ENCODE data around the gene STXBP1. TPM values are rescaled to one million over a fixed set of nuclear protein-coding genes. Genes with fewer than 3 reads are reported as not detected.

STXBP1 gene
- total and polyA plus RNA-seq, 2 of the 13 experiments (the other 11 are each of a cell fraction or from before 2014, with no cell fraction given) = 2.9 TPM

DNA sequence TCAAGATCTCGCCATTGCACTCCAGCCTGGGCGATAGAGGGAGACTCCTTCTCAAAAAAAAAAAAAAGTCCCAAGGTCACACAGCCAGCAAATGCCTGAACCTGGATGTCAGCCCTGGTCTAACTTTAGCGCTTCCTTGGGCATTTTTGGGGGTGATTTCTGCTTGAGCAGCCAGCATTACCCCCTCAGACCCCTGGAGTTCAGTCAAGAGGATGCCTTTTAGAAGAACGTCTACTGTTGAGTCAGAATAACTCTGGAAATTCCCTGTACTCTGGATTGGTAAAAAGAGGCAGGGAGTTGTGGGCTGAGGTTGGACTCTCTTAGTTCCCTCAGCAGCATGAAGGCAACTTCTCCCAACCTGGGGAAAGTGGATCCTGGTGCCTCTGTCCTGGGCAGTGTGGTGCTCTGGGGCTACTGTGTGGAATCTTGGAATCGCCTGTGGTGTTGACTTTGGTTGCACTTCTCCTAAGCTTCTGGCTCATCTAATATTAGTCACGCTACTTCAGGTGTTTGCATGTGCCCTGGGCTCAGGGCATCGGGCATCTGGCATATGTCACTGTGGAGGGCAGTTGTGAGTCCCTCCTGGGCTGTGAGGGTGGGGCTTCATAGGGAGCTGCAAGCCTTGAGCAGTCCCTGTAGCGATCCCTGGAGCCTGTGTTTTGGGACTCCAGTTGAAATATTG lies 32.2 kb downstream of the STXBP1 start:
- CTCF ChIA-PET (ENCODE audit: low intra/inter-chr PET ratio, low total read pairs) = no interaction called here
- peaks cover 18% of the 10 kb centered on the region for H3K4me1 ChIP-seq (ENCODE audit: insufficient read depth, low read length)
- no peaks in the 10 kb centered on the region for H3K9me3 ChIP-seq (ENCODE audit: low read length)
- H3K36me3 ChIP-seq (replicated peaks in 1 of 2; ENCODE audit: control insufficient read depth in 1 of 2, insufficient read depth in 2 of 2, low read length in 2 of 2) = no peaks in the 10 kb centered on the region
- H3K9ac ChIP-seq (ENCODE audit: insufficient read depth, low read depth, low read length) = no peak overlapping the region
- no peak for DNase-seq (ENCODE audit: low spot score)
- no peak overlapping the region for H3K27ac ChIP-seq (ENCODE audit: extremely low read length, insufficient read depth, low read length)
- ATAC-seq = no peak
- POLR2A ChIA-PET = no interaction called here
- no peaks in the 10 kb centered on the region for H3K27me3 ChIP-seq (ENCODE audit: control insufficient read depth in 1 of 2, insufficient read depth in 2 of 2, low read length in 2 of 2)
- 71% methylated on average over 6 of the region's 8 CpGs for WGBS (ENCODE audit: low lambda C conversion rate)
- no peak overlapping the region for H3K4me2 ChIP-seq (ENCODE audit: low read depth, low read length)
- no TSS peak for BruUV-seq (replicated peaks)
- in situ Hi-C loops (cut with HindIII; ENCODE audit: extremely low pct_ligation_motif_present, low pct_unique_long_range_greater_than_20kb) = no loop called here
- no peak overlapping the region for H3K4me3 ChIP-seq (replicated peaks in 1 of 3; ENCODE audit: insufficient read depth in 1 of 3, low read depth in 2 of 3, low read length in 3 of 3)
- no peaks in the 10 kb centered on the region for H4K20me1 ChIP-seq (ENCODE audit: insufficient read depth, low read length)
- no peak overlapping the region for H2AFZ ChIP-seq (ENCODE audit: low read length)
- intact Hi-C loops (cut with micrococcal nuclease; ENCODE audit: unreplicated experiment) = no loop called here
- TF ChIP-seq KDM2A (CRISPR knock-in tag; IDR thresholded peaks at IDR 0.05; ENCODE audit: borderline replicate concordance, low read depth) = no peak
- TF ChIP-seq RAD51 (IDR thresholded peaks at IDR 0.05; ENCODE audit: borderline replicate concordance) = no peak
- no peak for TF ChIP-seq CENPX (CRISPR knock-in tag; IDR thresholded peaks at IDR 0.05)
- TF ChIP-seq ZNF572 (CRISPR knock-in tag; IDR thresholded peaks at IDR 0.05) = no peak
- TF ChIP-seq ZNF224 (CRISPR knock-in tag; IDR thresholded peaks at IDR 0.05) = no peak
- TF ChIP-seq SYNCRIP (IDR thresholded peaks at IDR 0.05; ENCODE audit: insufficient read depth, low read depth, low read length) = no peak
- TF ChIP-seq PHB2 (IDR thresholded peaks at IDR 0.05; ENCODE audit: partially characterized antibody) = no peak
- no peak for TF ChIP-seq CERS6 (CRISPR knock-in tag; IDR thresholded peaks at IDR 0.05)
- TF ChIP-seq POGZ (CRISPR knock-in tag; IDR thresholded peaks at IDR 0.05) = no peak
- TF ChIP-seq RBM39 (IDR thresholded peaks at IDR 0.05; ENCODE audit: low read depth, low read length, poor library complexity, severe bottlenecking) = no peak
- TF ChIP-seq ZFP90 (CRISPR knock-in tag; IDR thresholded peaks at IDR 0.05; ENCODE audit: borderline replicate concordance) = no peak
- TF ChIP-seq, protein P1, sequence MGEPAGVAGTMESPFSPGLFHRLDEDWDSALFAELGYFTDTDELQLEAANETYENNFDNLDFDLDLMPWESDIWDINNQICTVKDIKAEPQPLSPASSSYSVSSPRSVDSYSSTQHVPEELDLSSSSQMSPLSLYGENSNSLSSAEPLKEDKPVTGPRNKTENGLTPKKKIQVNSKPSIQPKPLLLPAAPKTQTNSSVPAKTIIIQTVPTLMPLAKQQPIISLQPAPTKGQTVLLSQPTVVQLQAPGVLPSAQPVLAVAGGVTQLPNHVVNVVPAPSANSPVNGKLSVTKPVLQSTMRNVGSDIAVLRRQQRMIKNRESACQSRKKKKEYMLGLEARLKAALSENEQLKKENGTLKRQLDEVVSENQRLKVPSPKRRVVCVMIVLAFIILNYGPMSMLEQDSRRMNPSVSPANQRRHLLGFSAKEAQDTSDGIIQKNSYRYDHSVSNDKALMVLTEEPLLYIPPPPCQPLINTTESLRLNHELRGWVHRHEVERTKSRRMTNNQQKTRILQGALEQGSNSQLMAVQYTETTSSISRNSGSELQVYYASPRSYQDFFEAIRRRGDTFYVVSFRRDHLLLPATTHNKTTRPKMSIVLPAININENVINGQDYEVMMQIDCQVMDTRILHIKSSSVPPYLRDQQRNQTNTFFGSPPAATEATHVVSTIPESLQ (CRISPR knock-in tag; conservative IDR thresholded peaks at IDR 0.05) = no peak
- no peak for TF ChIP-seq ZNF44 (CRISPR knock-in tag; IDR thresholded peaks at IDR 0.05)
- no peaks in the 10 kb centered on the region for H3K79me2 ChIP-seq (ENCODE audit: insufficient read depth, low read length)
- FAIRE-seq = no peak

Data from HepG2 (cell line).